ENCODE results near the gene GRAMD2B.

The GRAMD2B gene

GRCh38 chr5:126542441-126542840 lies 119.2 kb downstream of the GRAMD2B start:
- DNase-seq (ENCODE audit: low read depth), result no peak

GRCh38 chr5:126543009-126543408 lies 119.8 kb downstream of the GRAMD2B start:
- no peak for DNase-seq (ENCODE audit: low read depth)

- no peak for DNase-seq (ENCODE audit: low read depth)
These were observed 120.5 kb downstream of the GRAMD2B start for GRCh38 chr5:126543660-126544059.
